ENCODE data around the gene CRTC1.

The CRTC1 gene

GRCh38 chr19:18683109-18683957, at the start of gene CRTC1:
Gene CRTC1, plus strand, starts transcription at chr19:18683680. Its CDS starts 23 bp downstream, at chr19:18683703.
- DNase-seq, result peak in 56 of 58 donors; percentile 40 to 93 (median 76)

- DNase-seq, result no peak
Observed at GRCh38 chr19:18634612-18635297, 48.7 kb upstream of the CRTC1 start.

GRCh38 chr19:18635831-18636182, 47.7 kb upstream of the CRTC1 start:
- DNase-seq, result peak in 1 of 58 donors; percentile 56

- peak; percentile 34 to 99 (median 95) for DNase-seq
Observed at GRCh38 chr19:18636183-18636968, 47.1 kb upstream of the CRTC1 start.

- DNase-seq, result no peak
Observed at GRCh38 chr19:18636969-18637629, 46.4 kb upstream of the CRTC1 start, which contains the start of gene KLHL26. Gene KLHL26, plus strand, starts transcription at chr19:18637028. Its CDS starts 27 bp downstream, at chr19:18637055.

- DNase-seq, result peak in 4 of 58 donors; percentile 11 to 25 (median 16)
Observed at GRCh38 chr19:18637673-18638630, 45.5 kb upstream of the CRTC1 start.

- DNase-seq, result no peak
Observed at GRCh38 chr19:18639706-18640243, 43.7 kb upstream of the CRTC1 start.

- peak in 33 of 58 donors; percentile 15 to 82 (median 61) for DNase-seq
Observed at GRCh38 chr19:18644196-18645034, 39.1 kb upstream of the CRTC1 start.

- peak in 54 of 58 donors; percentile 9 to 95 (median 78) for DNase-seq
Observed at GRCh38 chr19:18645035-18645511, 38.4 kb upstream of the CRTC1 start.

- no peak for DNase-seq
Observed at GRCh38 chr19:18646535-18647370, 36.7 kb upstream of the CRTC1 start.

- DNase-seq, result no peak
Observed at GRCh38 chr19:18647371-18647767, 36.1 kb upstream of the CRTC1 start.

- DNase-seq, result no peak
Observed at GRCh38 chr19:18647807-18648206, 35.7 kb upstream of the CRTC1 start.

GRCh38 chr19:18648973-18649315, 34.5 kb upstream of the CRTC1 start:
- DNase-seq, result no peak

GRCh38 chr19:18649371-18650020, 34.0 kb upstream of the CRTC1 start:
- peak in 28 of 58 donors; percentile 15 to 62 (median 34) for DNase-seq

- DNase-seq, result peak in 2 of 58 donors; percentile 23
Observed at GRCh38 chr19:18650021-18650390, 33.5 kb upstream of the CRTC1 start.

- DNase-seq, result peak in 1 of 58 donors; percentile 37
Observed at GRCh38 chr19:18650468-18651041, 32.9 kb upstream of the CRTC1 start.

GRCh38 chr19:18651300-18651699, 32.2 kb upstream of the CRTC1 start:
- no peak for DNase-seq
